Measurements from ENCODE around the gene ACTA1.
"Not testable (repeated sequence)": the region's sequence is repeated elsewhere in the genome, so short reads cannot be mapped to it uniquely, and the experiment has no call there.

The ACTA1 gene

DNA sequence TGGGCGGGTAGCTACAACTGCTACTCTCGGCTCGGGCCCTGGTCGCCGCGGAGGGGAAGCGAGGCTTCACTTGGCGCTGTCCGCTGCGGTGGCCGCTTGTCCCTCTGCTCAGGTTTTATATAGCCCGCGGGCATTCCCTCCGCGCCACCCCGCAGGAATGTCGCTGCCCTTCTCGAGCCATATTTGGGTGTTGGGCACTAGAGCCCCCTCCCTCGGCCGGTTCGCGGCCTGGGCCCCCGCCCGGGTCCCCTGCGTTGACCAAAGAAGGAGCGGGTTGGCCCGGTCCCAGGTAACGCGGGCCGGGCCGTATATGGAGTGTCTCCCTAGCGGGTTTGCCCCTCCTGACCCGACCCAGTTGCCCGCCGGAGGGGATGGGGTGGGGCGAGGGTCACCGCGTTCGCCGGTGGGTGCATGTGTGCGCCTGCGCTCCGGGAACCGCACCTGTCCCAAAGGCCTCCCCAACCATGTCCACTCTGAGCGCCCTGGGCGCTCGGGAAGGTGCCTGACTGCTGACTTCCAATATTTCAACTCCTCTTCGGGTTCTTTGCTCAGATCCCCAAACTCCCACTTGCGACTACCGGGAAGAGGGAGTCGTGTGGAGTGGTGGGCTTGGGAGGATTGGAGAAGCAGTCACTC is at the start of gene ACTA1:
TSS of gene ACTA1 (minus strand) at position 90 of the 636 bp plus-strand sequence. CDS start 979 bp downstream, outside the sequence.
- DNase-seq (ENCODE audit: insufficient read length, low spot score) (no peak), FAIRE-seq (no peak)

DNA sequence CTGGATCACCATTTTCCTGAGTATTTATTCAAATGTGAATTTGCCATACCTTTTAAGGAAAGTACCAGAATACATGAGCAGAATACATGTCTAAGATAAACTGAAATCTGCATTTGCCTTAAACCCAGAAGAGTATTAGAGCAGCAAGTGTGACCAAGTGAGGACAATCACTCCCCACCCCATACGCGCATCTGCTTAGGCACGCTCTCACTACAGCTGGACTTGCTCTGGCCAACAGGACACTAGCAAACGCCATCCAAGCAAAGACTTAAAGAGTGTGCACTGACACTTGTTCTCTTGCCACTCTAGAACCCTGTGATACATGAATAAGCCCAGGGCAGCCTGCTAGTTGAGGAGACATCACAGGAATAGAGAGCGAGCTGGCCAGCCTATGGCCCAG is 48.6 kb upstream of the ACTA1 start:
- FAIRE-seq: no peak
- DNase-seq (ENCODE audit: insufficient read length, low spot score): no peak

DNA sequence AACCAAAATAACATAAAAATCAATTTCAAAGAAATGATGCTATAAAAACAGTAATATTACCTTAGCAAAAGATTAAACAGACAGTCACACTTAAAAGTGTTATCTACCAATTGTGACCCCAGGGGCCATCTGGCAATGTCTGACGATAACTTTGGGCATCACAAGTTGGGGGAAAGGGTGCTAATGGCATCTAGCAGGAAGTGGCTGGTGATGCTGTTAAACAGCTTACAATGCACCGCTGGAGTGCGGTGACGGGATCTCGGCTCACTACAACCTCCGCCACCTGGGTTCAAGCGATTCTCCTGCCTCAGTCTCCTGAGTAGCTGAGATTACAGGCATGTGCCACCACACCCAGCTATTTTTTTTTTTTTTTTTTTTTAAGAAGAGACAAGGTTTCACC is 46.6 kb upstream of the ACTA1 start:
- no peak for FAIRE-seq
- DNase-seq (ENCODE audit: insufficient read length, low spot score): no peak

DNA sequence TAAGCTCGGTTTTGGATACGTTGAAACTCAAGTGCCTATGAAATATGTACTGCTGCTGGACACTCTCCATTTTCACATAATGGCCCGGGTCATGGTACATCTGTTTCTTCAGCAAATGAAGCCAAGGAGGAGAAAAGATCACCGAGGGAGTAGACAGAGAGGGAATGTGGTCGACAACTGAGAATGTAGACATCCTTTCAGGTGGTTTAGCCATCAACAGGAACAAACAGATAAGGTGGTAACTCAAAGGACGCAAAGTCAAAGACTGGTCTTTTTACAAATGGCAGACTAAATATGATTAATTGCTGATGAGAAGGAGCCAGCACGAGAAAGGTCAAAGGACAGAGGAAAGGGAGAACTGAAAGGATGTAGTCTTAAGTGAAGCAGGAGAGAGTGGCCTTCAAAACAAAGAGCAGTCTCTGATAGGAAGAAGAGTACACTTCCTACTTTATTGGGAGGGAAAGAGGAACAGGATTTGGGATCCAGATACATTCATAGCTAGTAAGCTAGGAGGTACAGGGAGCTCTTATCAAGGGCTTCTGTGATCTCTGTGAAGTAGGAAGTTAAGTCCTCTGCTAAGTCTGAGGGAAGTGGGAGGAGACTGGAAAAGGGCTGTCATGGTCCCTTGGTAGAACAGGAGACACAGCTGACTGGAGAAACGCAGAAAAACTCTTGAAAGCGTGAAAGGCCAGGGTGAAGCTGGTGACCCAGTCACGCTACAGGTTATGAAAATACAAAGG is 45.9 kb upstream of the ACTA1 start:
- DNase-seq (ENCODE audit: insufficient read length, low spot score): no peak
- FAIRE-seq: no peak

DNA sequence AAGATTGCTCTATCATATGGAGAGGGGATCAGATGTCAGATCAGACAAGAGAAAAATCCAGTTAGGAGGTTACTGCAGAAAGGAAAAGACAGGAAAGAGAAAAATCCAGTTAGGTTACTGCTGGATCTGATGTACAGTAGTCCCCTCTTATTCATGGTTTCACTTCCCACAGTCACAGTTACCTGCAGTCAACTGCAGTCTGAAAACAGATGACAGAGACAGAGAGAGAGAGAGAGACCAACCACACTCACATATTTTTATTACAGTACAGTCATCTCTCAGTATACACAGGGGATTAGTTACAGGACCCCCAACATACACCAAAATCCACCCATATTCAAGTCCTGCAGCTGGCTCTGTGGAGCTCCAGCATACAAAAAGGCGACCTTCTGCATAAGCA is 45.0 kb upstream of the ACTA1 start:
- FAIRE-seq (no peak), DNase-seq (ENCODE audit: insufficient read length, low spot score) (no peak)

DNA sequence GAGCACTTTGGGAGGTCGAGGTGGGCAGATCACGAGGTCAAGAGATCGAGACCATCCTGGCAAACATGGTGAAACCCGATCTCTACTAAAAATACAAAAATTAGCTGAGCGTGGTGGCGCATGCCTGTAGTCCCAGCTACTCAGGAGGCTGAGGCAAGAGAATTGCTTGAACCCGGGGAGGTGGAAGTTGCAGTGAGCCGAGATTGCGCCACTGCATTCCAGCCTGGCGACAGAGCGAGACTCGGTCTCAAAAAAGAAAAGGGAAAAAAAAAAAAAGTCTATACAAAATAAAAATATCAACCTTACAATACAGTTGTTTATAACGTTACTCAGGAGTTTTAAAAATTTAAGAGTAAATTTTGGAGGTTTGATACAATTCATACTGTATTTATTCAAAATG is 42.0 kb upstream of the ACTA1 start:
- DNase-seq (ENCODE audit: insufficient read length, low spot score); FAIRE-seq: not testable (repeated sequence)

DNA sequence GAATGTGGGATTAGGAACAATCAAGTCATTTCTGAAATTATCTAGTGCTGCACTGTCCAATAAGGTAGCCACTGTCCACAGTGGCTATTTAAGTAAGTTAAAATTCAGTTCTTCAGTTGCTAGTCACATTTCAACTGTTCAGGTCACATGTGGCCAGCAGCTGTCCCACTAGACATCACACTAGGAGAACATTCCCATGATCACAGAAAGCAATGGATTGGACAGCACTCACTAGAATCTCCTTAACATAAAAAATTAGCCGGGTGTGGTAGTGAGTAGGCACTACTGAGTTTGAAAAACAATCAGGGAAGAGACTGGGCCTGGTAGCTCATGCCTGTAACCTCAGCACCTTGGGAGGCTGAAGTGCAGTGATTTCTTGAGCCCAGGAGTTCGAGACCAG is 40.6 kb upstream of the ACTA1 start:
- DNase-seq (ENCODE audit: insufficient read length, low spot score) (no peak), FAIRE-seq (no peak)

DNA sequence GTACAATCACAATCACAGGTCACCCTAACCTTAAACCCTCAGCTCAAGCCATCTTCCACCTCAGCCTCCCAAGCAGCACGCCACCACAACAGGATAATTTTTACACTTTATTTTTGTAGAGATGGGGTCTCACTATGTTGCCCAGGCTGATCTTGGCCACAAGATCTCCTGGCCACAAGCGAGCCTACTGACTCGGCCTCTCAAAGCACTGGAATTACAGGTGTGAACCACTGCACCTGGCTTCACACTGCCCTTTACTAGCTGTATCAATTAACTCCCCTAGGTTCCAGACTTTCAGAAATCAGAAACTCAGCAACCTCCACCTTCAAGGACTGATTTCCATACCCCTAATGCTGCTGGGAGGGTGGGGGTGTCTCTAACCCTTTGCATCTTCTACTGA is 37.3 kb upstream of the ACTA1 start:
- FAIRE-seq: no peak

DNA sequence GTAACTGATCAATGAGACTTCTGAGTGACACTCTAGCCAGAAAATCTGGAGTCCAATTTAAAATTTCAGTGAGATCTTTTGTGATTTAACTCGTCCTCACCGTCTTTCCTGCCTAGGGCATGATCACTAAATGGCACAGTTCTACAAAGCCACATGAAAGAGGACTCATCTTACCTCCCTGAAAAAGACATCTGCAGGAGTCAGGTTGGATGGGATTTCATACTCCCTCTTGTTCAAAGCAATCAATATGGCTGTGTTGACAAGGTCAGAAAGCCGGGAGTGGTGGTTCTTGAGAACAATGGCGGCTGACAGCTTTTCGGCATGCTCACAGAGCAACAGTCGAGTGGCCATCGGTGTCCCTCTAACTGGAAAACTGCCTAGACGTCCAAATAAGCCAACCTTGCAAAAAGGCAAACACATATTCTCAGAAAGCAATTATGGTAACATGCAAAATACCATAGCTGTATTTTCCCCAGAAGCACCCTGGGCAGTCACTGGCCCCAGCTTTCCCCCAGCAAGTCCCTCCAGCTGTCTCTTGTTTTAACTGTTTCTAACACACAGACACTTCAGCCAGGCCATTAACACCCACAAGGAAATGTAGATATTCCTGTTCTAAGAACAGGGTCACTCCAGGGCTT is 36.6 kb upstream of the ACTA1 start:
- no peak for FAIRE-seq

More for the DNA sequence above, 37.3 kb upstream of the ACTA1 start:
- no peak for DNase-seq (ENCODE audit: insufficient read length, low spot score)

DNA sequence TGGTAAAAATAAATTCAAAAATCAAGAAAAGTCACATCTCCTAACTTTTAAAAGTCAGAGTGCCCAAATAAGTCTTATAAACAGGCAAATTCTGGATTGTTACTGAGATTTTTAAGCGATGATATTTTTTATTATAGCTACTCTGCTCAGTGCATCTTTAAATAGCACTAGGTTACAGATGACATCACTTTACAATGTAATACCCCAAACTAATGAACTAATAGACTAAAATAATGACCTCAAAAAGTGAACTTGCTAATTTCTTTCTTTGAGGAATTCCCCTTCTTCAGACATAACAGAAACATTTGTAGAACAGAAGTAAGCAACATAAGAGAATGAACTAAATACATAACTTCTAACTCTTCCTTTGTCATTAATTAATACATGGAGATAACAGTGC is 33.0 kb upstream of the ACTA1 start:
- DNase-seq (ENCODE audit: insufficient read length, low spot score): no peak
- FAIRE-seq: no peak

More for the DNA sequence above, 36.6 kb upstream of the ACTA1 start:
- no peak for DNase-seq (ENCODE audit: insufficient read length, low spot score)

DNA sequence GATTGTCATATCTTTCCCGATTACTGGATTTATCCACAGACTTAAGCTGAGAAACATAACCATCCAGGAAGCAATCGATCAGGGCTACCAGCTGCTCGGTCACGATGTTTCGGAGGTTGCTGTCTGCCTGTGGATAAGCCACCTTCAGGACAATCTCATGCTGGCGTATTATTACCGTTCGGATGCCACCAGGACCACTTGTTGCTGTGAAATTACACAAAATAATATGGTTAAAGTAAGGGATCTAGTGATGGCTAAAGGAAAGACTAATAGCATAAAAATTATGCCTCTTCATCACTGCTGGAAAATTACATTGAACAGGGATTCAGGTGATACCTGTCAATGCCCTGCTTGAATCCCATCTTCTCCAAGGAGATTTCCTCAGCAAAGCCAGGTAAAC is 30.8 kb upstream of the ACTA1 start:
- peak; percentile 23 for FAIRE-seq
- DNase-seq (ENCODE audit: insufficient read length, low spot score): no peak

DNA sequence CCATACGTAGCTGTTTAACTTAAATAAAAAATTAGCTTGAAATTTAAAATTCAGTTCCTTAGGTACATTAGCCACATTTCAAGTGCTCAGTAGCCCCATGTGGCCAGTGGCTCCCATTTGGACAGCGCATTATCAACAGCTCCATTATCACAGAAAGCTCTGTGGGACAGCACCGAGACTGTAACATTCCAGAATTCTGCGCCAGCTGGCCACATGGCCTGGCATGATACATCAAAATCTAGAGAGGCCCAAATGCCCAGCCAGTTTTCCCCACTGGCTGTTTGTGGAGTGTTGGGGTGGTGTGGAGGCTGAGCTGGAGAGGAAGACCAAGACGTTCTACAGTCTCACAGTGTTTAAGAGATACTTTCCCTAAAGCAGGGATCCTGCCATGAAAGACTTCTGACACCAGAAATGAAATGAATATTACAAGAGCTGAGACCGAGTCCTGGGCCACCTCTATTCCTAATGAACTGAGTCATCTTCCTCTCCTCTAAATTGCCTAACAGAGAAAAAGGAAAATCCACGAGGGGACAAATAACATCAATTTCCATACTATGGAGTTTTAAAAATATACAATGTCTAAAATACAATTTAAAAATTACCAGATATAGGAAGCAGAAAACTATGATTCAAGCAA is 27.3 kb upstream of the ACTA1 start:
- FAIRE-seq (no peak), DNase-seq (ENCODE audit: insufficient read length, low spot score) (no peak)

DNA sequence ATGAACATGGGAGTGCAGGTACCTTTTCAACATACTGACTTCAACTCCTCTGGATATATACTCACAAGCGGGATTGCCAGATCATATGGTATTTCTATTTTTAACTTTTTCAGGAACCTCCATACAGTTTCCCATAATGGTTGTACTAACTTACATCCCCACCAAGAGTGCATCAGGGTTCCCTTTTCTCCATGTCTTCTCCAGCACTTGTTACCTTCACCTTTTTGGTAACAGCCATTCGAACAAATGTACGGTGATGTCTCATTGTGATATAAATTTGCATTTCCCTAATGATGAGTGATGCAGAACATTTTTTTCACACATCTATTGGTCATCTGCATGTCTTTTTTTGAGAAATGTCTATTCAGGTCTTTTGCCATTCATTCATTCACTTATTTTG is 25.9 kb upstream of the ACTA1 start:
- no peak for FAIRE-seq
- no peak for DNase-seq (ENCODE audit: insufficient read length, low spot score)

DNA sequence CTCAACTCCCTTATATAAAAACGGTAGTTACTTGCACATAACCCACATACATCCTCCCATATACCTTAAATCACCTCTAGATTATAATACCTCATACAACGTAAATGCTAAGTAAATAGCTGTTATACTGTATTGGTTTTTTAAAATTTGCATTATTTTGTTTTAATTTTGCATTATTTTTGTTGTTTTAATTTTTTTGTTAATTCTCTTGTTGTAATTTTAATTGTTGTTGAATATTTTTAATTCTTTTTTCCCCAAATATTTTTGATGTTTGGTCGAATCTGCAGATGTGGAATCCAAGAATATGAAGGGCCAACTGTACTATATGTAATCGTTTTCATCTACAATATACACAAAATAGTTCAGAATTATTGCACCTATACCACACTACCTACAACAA is 23.5 kb upstream of the ACTA1 start:
- DNase-seq (ENCODE audit: insufficient read length, low spot score): no peak
- FAIRE-seq: no peak

DNA sequence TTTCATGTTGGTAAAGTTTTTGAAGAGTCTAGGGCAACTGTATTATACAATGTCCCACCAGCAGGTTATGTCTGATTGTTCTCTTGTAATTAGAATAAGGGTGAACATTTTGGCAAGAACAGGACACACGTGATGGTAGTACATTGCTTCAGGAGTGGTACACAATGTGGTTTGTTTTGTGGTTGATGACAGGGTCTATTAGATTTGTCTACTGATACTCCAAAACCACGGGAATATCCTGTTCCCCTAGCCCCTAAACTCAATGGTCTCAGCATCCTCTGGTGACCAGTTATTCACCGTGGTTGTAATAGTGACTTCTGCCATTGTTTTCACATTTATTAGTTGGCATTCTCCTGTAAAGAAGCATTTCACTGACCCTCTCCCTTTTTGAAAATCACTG is 22.1 kb upstream of the ACTA1 start:
- no peak for DNase-seq (ENCODE audit: insufficient read length, low spot score)
- FAIRE-seq: no peak

DNA sequence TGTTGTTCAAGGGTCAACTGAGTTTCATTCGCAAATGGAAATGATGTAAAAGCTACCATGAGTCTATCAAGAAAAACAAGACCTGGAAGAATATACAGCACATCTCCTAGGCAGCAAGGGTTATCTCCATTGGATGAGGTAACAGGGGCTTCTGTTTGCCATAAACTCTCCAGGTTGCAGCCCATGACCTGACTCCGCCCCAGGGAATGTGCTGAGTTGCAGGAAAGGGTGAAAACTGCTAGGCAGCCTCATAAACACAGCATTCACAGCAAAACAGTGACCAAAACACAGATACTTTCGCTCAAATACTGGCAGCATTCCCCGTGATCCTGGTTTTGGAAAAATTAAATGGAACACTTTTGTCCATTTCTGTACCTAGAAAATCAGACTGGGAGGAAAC is 20.2 kb upstream of the ACTA1 start:
- peak; percentile 26 for FAIRE-seq
- no peak for DNase-seq (ENCODE audit: insufficient read length, low spot score)

DNA sequence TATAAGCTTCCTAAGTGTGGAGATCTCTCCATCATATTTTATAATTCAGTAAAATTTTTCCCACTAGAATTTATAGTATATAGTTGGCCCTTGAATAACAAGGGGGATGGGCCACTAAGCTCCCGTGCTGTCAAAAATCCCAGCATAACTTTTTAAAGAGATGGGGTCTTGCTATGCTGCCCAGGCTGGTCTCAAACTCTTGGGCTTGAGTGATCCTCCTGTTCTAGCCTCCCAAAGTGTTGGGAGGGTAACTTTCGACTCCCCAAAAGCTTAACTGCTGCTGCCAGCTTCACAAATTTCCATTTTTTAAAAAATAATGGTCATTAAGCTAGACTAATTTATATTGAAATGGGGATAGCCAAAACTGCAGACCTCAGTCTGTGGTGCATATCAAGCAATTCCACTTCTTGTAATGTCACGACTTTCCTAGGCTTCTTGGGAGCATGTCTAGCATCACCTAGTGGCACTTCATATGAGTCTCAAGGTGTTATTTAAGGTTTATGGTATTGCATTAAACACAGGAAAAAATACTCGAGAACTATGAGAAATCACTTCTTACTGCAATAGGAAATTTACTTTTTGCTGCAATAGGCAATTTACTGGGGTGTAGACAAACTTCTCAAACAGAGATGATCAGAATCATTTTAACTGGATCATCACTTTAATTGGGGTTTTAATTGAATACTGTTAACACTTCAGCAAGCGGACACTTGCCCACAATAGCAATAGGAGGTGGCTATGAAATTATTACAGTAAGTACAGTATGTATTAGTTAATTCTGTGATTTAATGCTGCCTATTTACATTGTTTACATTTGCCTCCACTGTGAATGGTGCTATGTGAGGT is 19.3 kb upstream of the ACTA1 start:
- FAIRE-seq (no peak), DNase-seq (ENCODE audit: insufficient read length, low spot score) (no peak)

DNA sequence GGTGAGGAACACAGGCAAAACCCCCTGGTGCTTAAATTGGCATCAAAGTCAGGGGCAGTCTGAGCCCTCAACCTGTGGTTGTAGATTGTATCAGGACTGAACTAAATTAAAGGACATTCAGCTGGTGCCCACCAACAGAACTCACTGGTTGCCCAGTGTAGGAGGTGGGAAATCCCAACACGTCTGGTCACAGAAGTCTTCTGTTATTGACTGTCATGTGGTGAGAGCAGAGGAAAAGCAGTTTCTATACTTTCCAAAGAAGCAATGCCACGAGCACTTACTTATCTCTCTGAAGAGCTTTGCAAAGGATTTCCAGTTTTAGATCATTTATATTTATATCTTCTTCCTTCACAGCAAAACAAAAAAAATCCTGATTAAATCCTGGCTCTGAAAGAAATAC is 15.0 kb upstream of the ACTA1 start:
- FAIRE-seq: no peak
- no peak for DNase-seq (ENCODE audit: insufficient read length, low spot score)

DNA sequence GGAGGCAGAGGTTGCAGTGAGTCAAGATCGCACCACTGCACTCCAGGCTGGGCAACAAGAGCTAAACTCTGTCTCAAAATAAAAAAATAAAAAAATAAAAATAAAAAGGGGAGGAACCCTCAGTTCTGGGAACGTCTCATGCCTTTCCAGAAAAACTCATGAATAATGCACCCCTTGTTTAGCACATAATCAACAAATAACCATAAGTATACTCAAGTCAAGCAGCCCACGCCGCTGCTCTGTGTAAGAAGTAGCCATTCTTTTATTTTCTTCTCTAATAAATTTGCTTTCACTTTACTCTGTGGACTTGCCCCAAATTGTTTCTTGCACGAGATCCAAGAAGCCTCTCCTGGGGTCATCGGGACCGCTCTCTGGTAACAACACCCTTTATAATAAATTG is 14.5 kb upstream of the ACTA1 start:
- no peak for DNase-seq (ENCODE audit: insufficient read length, low spot score)
- FAIRE-seq: no peak

DNA sequence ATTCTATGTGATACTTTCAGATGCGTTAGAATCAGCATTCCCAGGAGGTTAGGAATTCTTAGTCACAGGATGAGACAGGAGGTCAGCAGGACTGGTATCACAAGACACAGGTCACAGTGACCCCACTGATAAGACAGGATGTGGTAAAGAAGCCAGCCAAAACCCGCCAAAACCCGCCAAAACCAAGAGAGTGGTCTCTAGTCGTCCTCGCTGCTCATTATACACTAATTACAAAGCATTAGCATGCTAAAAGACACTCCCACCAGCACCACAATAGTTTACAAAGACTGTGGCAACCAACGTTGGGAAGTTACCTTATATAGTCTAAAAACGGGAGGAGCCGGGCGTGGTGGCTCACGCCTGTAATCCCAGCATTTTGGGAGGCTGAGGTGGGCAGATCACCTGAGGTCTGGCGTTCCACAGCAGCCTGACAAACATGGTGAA is 13.9 kb upstream of the ACTA1 start:
- FAIRE-seq: no peak
- no peak for DNase-seq (ENCODE audit: insufficient read length, low spot score)

DNA sequence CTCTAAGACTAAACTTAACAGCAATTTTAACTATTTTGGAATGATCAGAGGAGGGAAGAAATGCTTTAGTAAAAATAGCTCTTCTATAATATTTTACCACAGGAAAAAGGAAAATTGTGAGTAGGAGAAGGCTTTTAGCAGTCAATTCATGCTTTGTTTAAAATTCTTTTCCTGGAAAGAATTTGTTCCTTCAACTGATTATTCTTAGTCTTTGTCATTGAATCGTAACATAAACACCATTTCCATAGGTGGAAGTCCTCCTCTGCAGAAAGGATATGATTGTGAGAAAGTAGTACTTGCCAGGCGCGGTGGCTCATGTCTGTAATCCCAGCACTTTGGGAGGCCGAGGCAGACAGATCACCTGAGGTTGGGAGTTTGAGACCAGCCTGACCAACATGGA is 11.9 kb upstream of the ACTA1 start:
- DNase-seq (ENCODE audit: insufficient read length, low spot score) (no peak), FAIRE-seq (no peak)
